Dedifferentiated amniotic fluid mesenchymal stem cell (primary cell): ENCODE results near the gene SCGN.

ENCODE experiments used
- DNase-seq: peaks from one replicate; pipeline ENCODE4 v3.0.0-alpha.2; 2016; ENCODE audit errors: extremely low spot score

Gene SCGN, protein sequence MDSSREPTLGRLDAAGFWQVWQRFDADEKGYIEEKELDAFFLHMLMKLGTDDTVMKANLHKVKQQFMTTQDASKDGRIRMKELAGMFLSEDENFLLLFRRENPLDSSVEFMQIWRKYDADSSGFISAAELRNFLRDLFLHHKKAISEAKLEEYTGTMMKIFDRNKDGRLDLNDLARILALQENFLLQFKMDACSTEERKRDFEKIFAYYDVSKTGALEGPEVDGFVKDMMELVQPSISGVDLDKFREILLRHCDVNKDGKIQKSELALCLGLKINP

DNA sequence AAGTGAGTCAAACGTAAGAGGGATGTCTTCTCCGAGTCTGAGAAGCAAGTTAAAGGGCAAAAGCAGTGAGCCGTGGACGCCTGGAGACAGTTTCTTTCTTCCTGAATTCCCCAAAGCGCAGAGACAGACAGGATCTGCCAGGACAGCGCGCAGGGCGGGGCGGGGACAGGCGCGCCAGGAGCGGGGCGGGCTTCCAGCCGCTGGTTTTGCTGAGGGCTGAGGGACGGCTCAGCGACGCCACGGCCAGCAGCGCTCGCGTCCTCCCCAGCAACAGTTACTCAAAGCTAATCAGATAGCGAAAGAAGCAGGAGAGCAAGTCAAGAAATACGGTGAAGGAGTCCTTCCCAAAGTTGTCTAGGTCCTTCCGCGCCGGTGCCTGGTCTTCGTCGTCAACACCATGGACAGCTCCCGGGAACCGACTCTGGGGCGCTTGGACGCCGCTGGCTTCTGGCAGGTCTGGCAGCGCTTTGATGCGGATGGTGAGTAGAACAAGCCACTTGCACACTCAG, at the start of gene SCGN:
SCGN (plus strand) TSS at position 209 of the 509 bp plus-strand sequence; CDS start at position 398, 189 bp downstream.
- no peak for DNase-seq

- no peak for DNase-seq
Observed at GRCh38 chr6:25602674-25602982, 49.4 kb upstream of the SCGN start.

GRCh38 chr6:25603251-25603650, 48.8 kb upstream of the SCGN start:
- no peak for DNase-seq

- DNase-seq: no peak
Observed at GRCh38 chr6:25606151-25606550, 45.9 kb upstream of the SCGN start.

DNA sequence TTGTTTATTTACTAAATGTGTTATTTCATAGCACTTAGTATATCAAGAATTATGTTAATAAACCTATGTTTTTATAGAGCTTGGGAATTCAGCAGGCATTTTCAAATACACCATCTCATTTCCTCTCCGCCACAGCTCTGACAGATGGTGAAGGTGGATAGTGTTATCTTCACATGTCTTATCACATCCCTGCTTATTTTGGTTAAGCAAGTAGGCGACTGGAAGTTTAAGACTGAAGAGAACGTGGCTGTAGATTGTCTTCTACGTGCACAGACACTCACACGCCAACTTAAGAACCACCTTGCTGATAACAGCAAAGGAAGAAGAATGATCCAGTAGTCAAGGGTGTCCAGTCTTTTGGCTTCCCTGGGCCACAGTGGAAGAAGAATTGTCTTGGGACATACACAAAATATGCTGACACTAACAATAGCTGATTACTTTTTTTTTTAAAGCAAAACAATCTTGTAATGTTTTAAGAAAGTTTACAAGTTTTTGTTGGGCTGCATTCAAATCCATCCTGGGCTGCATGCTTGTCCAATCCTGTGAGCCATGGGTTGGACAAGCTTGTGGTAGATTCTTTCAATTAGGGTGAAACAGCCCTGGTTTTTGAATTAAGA, 43.3 kb upstream of the SCGN start:
- no peak for DNase-seq

GRCh38 chr6:25612666-25613065, 39.3 kb upstream of the SCGN start:
- DNase-seq: no peak

DNA sequence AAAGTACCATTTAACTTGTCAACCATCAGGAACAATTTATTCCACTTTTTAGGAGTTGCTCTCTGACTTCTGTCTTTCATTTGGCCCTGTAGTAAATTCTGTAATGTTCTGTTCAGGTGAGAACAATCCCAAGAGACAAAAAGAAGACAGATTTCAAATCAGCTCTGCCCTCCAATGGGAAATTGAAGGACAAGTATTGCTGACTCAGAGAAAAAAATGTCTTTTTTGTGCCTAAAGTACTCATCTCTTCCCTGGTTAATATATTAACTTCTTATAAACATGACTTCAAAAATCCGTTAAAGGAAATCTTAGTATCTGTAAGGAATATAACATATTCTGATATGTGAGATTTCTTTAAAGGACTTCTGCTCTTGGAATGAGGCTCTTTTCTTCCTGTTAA, 38.6 kb upstream of the SCGN start:
- no peak for DNase-seq

- DNase-seq: no peak
Observed at GRCh38 chr6:25614052-25614451, 38.0 kb upstream of the SCGN start.

- DNase-seq: no peak
Observed at GRCh38 chr6:25615471-25615870, 36.5 kb upstream of the SCGN start.

- no peak for DNase-seq
Observed at GRCh38 chr6:25617997-25618396, 34.0 kb upstream of the SCGN start.

- no peak for DNase-seq
Observed at GRCh38 chr6:25619217-25619616, 32.8 kb upstream of the SCGN start.

- no peak for DNase-seq
Observed at GRCh38 chr6:25620391-25620790, 31.6 kb upstream of the SCGN start.

DNA sequence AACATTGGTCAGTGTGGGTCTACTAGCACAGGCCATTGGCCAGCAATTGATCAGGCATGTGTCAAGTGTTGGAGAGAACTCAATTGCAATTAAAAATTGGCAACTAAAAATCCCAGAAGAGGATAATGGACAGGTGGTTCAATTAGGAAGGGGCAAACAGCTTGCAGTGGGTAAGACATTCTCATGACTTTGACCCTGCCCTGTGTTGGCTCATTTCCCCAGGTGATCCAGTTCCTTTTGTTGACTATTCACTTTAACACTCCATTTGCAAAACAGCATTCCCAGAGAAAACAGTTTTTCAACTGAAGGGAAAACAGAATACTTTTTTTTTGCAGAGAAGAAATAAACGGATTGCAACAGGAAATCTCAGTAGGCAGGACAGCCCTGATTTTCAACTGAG, 28.9 kb upstream of the SCGN start:
- DNase-seq: no peak

- no peak for DNase-seq
Observed at GRCh38 chr6:25623879-25624278, 28.1 kb upstream of the SCGN start.

DNA sequence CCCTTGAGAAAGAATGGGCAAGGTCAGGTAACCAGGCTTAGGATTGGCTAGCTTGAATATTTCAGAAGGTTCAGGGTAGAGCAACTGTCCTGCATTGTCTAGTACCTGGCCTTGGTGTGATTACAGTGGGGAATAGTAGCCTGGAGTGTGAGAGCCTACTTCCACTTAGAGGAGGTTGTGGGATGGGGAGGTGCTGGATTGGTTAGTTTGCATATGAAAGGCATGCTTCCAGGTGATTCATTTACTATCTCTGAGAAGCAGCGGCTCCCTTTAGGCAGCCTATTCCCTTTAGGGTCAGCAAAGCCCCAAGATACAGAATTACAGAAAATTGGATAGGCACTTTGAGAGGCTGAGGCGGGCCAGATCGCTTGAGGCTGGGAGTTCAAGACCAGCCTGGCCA, 25.0 kb upstream of the SCGN start:
- DNase-seq: no peak

GRCh38 chr6:25628471-25629197, 23.4 kb upstream of the SCGN start:
- no peak for DNase-seq

- DNase-seq: no peak
Observed at GRCh38 chr6:25629198-25629576, 22.8 kb upstream of the SCGN start.

DNA sequence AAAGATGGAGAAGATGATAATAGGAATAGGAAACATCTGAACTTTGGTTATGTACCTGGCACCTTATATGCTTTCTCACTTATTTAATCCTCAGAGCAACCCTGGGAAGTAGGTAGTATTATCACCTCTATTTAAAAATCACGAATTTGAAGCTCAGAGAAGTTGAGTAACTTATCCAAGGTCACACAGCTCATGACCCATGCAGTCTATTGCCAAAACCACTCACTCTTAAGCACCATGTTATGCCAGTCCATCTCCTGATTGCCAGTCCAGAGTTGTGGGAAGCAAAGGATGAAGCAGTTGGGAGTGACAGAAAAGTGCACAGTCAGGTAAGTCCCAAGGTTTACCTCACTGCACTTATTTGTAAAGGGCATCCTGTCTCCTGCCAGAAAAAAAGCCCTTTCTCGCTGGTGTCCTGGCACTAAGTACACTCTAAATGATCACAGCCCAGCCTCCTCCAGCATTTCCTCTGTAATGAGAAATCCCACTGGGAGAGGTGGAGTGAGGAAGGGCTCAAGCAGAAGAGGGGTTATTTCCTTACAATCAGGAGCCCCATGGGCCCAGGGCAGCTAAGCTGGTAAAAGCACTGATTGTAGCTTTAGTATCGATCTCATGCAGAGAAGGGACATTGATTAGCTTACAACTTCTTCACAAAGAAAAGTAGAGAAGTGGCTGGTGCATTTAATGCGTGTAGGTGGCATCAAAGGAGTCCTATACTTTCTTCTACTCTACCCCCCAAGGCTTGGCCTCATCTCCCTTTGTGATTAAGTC, 21.3 kb upstream of the SCGN start:
- DNase-seq: no peak

- DNase-seq: no peak
Observed at GRCh38 chr6:25635886-25636317, 16.1 kb upstream of the SCGN start.

DNA sequence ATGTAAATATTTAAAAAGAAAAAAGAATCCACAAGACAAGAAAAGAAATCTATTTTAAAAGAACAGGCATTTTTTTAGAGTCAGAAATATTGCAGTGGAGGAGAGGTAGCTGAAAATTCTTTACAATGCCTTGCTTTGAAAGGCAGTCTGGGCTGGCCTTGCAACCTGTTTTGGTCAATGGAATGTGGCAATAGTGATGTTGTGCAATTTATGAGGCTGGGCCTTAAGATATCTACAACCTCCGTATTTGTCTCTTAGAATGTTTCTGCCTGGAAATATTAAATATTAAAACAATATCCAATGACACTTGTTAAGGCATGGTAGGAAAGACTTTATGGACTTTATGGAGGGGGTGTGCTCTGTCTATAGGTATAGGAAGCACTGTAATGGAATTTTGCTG, 14.8 kb upstream of the SCGN start:
- no peak for DNase-seq

DNA sequence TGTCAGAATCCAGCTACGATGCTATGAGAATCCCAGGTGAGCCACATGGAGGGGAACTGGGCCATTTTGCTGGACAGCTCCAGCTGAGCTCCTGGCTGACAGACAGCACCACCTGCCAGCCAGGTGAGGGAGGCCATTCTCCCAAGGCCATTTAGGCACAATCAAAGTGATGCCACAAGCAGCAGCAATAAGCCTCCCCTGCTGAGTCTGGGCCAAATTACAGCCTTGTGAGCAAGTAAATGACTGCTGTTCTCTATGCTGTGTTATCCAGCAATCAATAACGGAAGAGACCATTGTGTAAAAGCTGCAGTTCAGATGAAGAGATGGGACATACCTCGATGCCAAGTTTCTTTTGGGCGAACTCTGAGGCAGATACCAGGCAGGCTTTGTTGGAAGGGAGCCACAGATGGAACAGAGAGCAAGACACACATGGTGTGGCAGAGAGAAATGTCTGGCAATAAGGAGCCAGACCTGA, 14.0 kb upstream of the SCGN start:
- no peak for DNase-seq

DNA sequence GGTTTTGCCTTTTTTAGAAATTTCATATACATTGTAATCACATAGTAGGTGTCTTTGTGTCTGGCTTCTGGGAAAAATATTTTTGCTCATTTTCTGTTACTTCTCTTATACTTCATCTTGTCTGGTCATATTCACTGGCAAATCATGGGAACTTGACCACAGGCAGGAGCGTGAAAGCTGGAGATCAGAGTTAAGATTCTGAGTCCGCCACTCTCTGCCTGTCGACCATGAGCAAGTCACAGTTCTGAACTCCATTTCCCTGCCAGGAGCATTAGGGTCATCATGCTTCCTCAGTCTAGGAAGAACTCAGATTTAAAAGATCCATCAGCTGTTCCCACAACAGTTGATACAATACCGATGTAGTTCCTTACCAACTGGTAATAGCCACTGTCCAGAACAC, 12.4 kb upstream of the SCGN start:
- no peak for DNase-seq
